SIG-M5 (cell line): Measurements from ENCODE around the gene CPVL.

ENCODE experiments used
- DNase-seq: peaks from one replicate; lab custom pipeline; 2025; lab: John Stamatoyannopoulos, UW

The CPVL gene

GRCh38 chr7:29156907-29157452 lies 10.6 kb upstream of the CPVL start:
- DNase-seq = no peak

- no peak for DNase-seq
Measured at GRCh38 chr7:29154076-29154475, 7.7 kb upstream of the CPVL start.

- no peak for DNase-seq
Measured at GRCh38 chr7:29150856-29151255, 4.5 kb upstream of the CPVL start.

GRCh38 chr7:29149036-29149435 lies 2.7 kb upstream of the CPVL start:
- DNase-seq = no peak

GRCh38 chr7:29147821-29148220 lies 1.5 kb upstream of the CPVL start:
- no peak for DNase-seq

- DNase-seq = no peak
Measured at GRCh38 chr7:29146888-29147609, 712 bp upstream of the CPVL start.

GRCh38 chr7:29145553-29146056 lies 732 bp downstream of the CPVL start:
- no peak for DNase-seq

GRCh38 chr7:29143751-29144150 lies 2.6 kb downstream of the CPVL start:
- DNase-seq = no peak

GRCh38 chr7:29142021-29142727 lies 4.2 kb downstream of the CPVL start:
- DNase-seq = no peak

- no peak for DNase-seq
Measured at GRCh38 chr7:29140873-29141468, 5.4 kb downstream of the CPVL start.

- DNase-seq = no peak
Measured at GRCh38 chr7:29139796-29140195, 6.5 kb downstream of the CPVL start.

- DNase-seq = no peak
Measured at GRCh38 chr7:29139191-29139590, 7.1 kb downstream of the CPVL start.

GRCh38 chr7:29138588-29138987 lies 7.7 kb downstream of the CPVL start:
- DNase-seq = no peak

- DNase-seq = peak; percentile 12
Measured at GRCh38 chr7:29135846-29136245, 10.5 kb downstream of the CPVL start.

GRCh38 chr7:29132980-29133379 lies 13.4 kb downstream of the CPVL start:
- no peak for DNase-seq

- no peak for DNase-seq
Measured at GRCh38 chr7:29131678-29132077, 14.7 kb downstream of the CPVL start.

GRCh38 chr7:29130096-29130495 lies 16.2 kb downstream of the CPVL start:
- DNase-seq = no peak

- no peak for DNase-seq
Measured at GRCh38 chr7:29127527-29127926, 18.8 kb downstream of the CPVL start.

GRCh38 chr7:29126804-29127203 lies 19.5 kb downstream of the CPVL start:
- DNase-seq = no peak

- no peak for DNase-seq
Measured at GRCh38 chr7:29123626-29124190, 22.6 kb downstream of the CPVL start.

GRCh38 chr7:29122759-29123158 lies 23.6 kb downstream of the CPVL start:
- DNase-seq = no peak

GRCh38 chr7:29122081-29122480 lies 24.3 kb downstream of the CPVL start:
- no peak for DNase-seq
